Breast epithelium (tissue), 4 donors: ENCODE measurements around the gene RNF6. TPM values are rescaled to one million over a fixed set of nuclear protein-coding genes. Genes with fewer than 3 reads are reported as not detected.

ENCODE experiments used
- DNase-seq, 2 donors: peaks; one replicate each; pipeline ENCODE4 v3.0.0-alpha.2; 2019; ENCODE audit warnings: low spot score in 2 of 2
- H3K27ac ChIP-seq, 2 donors: fragments of 200-600 bp; sonication (generic) in 1 of 2; one replicate each; pipeline ENCODE4 v1.5.1; 2016 to 2019; ENCODE audit warnings: mild to moderate bottlenecking in 1 of 2
- H3K27me3 ChIP-seq, 2 donors: fragments of 200-600 bp; sonication (generic) in 1 of 2; one replicate each; pipeline versions ENCODE4 v1.5.1 to v1.6.0; 2017 to 2019; ENCODE audit warnings: control low read depth in 1 of 2, mild to moderate bottlenecking in 1 of 2
- H3K36me3 ChIP-seq: fragments of 200-600 bp; one replicate; pipeline ENCODE4 v1.5.1; 2019
- H3K4me1 ChIP-seq, 2 donors: fragments of 200-600 bp; sonication (generic); one replicate each; pipeline ENCODE4 v1.5.1; 2016 to 2019; ENCODE audit warnings: control low read depth in 1 of 2
- H3K4me3 ChIP-seq, 3 donors: fragments of 200-600 bp; sonication (generic); 1 replicate in 2 of 3; 2 replicates in 1 of 3; pipeline ENCODE4 v1.5.1; 2016 to 2019; ENCODE audit warnings: mild to moderate bottlenecking in 3 of 3, moderate library complexity in 2 of 3
- H3K9me3 ChIP-seq, 2 donors: fragments of 200-600 bp; sonication (generic) in 1 of 2; one replicate each; pipeline ENCODE4 v1.5.1; 2016 to 2019; ENCODE audit warnings: control low read depth in 1 of 2
- CTCF ChIP-seq, 3 donors: fragments of 450-650 bp; IDR thresholded peaks; one replicate each; pipeline ENCODE4 v1.5.1; 2016 to 2017; ENCODE audit warnings: antibody characterized with exemption in 3 of 3, mild to moderate bottlenecking in 3 of 3, moderate library complexity in 3 of 3
- POLR2A ChIP-seq: fragments of 450-650 bp; IDR thresholded peaks from one replicate; pipeline ENCODE4 v1.6.1; 2016; ENCODE audit warnings: antibody characterized with exemption, mild to moderate bottlenecking, moderate library complexity
- POLR2AphosphoS5 ChIP-seq, 3 donors: sonication (generic); formaldehyde crosslinking; IDR thresholded peaks; one replicate each; pipeline ENCODE4 v1.6.1; 2017; ENCODE audit warnings: antibody characterized with exemption in 3 of 3
- intact Hi-C: fragments of 100-400 bp; cut with DNase I; formaldehyde crosslinking; loops from one replicate; pipeline ENCODE4 v1.15.1; 2023; ENCODE audit warnings: low total_unique reads
- total RNA-seq, 3 donors: library from RNA; depleted of rRNA; stranded (reverse); fragments of >200 nt; gene quantifications; one replicate each; pipeline ENCODE4 v1.1.0, GENCODE V29; 2016

RNF6 gene
- total RNA-seq, 3 donors from 2014 or later, result 21.0 to 31.5 (median 27.7) TPM

DNA sequence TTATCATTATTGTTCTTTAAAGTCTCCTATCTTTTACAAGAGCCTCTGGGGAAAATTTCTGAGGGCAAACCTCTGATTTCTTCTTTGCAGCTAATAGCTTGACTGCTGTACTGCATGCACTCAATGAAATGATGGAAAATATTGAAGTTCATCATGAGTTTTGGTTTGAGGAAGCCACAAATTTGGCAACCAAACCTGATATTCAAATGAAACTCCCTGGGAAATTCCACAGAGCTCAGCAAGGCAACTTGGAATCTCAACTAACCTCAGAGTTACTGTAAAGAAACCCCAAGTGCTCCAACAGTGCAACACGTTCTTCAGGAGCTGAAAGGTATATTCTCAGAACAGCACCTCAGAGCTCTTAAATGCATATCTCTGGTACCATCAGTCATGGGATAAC, 14.2 kb upstream of the RNF6 start:
- H3K9me3 ChIP-seq, result no peaks in the 10 kb centered on the region
- no peaks in the 10 kb centered on the region for H3K36me3 ChIP-seq
- TF ChIP-seq POLR2A, result no peak
- no peak for TF ChIP-seq POLR2AphosphoS5 (IDR thresholded peaks at IDR 0.05)
- no peaks in the 10 kb centered on the region for H3K4me1 ChIP-seq
- DNase-seq, result no peak
- H3K27me3 ChIP-seq, result no peaks in the 10 kb centered on the region
- H3K27ac ChIP-seq, result no peak overlapping the region
- intact Hi-C loops, result no loop called here
- H3K4me3 ChIP-seq, result no peak overlapping the region

DNA sequence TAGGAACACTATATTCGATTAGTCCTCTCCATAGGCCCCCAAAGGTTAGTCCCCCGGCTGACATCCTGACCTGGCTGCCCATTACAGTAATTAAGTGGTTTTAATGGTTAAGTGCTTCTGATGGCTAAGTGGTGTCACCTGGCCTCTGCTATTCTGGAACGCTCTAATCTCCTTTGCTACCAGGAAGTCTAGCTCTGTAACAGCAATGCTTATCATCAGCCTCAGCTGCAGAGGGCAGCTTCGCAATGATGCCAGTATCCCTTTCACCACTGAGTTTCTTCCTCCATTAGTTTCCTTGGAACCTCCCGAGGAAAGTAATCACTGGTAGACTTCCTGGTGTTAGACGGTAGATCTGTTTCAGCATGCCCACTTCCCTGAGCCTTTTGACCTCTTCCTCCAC, 8.6 kb upstream of the RNF6 start:
- H3K4me3 ChIP-seq, result no peak overlapping the region
- H3K27me3 ChIP-seq, result peaks cover 0 to 3% of the 10 kb centered on the region in 2 donors
- DNase-seq, result no peak
- no peaks in the 10 kb centered on the region for H3K9me3 ChIP-seq
- no peaks in the 10 kb centered on the region for H3K4me1 ChIP-seq
- no peak overlapping the region for H3K27ac ChIP-seq
- no peaks in the 10 kb centered on the region for H3K36me3 ChIP-seq
- TF ChIP-seq CTCF (IDR thresholded peaks at IDR 0.05), result no peak
- TF ChIP-seq POLR2AphosphoS5 (IDR thresholded peaks at IDR 0.05), result no peak
- no peak for TF ChIP-seq POLR2A
- intact Hi-C loops, result no loop called here

DNA sequence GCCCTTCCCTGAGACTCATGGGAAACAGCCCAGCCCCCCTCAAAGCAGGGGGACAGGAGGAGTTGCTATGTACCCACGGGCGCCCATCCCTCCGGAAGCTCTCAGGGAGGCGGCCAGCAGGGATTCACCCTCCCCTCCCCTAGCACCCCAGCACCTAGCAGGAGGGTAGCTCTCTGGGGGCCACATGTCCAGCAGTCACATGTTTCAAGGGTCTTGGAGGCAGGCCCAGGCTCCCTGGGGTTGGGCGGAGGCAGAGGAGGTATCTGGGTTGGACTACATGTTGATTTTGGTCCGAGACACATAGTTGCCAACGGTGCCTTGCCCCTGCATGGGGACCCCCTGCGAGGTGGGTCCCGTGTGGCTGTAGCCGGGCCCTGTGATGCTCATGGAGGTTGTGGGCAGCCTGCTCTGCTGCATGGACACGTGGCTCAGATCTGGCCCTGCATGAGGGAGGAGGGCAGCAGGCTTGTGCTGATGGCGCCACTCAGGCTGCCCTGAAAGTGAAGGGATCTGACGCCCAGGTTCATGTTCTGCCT, 7.0 kb upstream of the RNF6 start:
- peaks cover 0 to 4% of the 10 kb centered on the region in 2 donors for H3K27me3 ChIP-seq
- H3K36me3 ChIP-seq, result no peaks in the 10 kb centered on the region
- H3K4me3 ChIP-seq, result no peak overlapping the region
- no peak overlapping the region for H3K27ac ChIP-seq
- H3K4me1 ChIP-seq, result no peaks in the 10 kb centered on the region
- no peak for DNase-seq
- H3K9me3 ChIP-seq, result no peaks in the 10 kb centered on the region
- TF ChIP-seq POLR2AphosphoS5 (IDR thresholded peaks at IDR 0.05) (no peak), CTCF (IDR thresholded peaks at IDR 0.05) (no peak), POLR2A (no peak)
- intact Hi-C loops, result no loop called here

- Histone ChIP-seq H3K9me3 (no peaks in the 10 kb centered on the region), H3K4me1 (no peaks in the 10 kb centered on the region), H3K27me3 (peaks cover 0 to 4% of the 10 kb centered on the region in 2 donors), H3K4me3 (no peak overlapping the region), H3K36me3 (no peaks in the 10 kb centered on the region), H3K27ac (no peak overlapping the region)
- intact Hi-C loops, result no loop called here
- no peak for DNase-seq
- TF ChIP-seq POLR2A, result no peak
- TF ChIP-seq POLR2AphosphoS5 (IDR thresholded peaks at IDR 0.05), result no peak
- TF ChIP-seq CTCF (IDR thresholded peaks at IDR 0.05), result no peak
Observed at GRCh38 chr13:26228096-26228495, 6.0 kb upstream of the RNF6 start.

DNA sequence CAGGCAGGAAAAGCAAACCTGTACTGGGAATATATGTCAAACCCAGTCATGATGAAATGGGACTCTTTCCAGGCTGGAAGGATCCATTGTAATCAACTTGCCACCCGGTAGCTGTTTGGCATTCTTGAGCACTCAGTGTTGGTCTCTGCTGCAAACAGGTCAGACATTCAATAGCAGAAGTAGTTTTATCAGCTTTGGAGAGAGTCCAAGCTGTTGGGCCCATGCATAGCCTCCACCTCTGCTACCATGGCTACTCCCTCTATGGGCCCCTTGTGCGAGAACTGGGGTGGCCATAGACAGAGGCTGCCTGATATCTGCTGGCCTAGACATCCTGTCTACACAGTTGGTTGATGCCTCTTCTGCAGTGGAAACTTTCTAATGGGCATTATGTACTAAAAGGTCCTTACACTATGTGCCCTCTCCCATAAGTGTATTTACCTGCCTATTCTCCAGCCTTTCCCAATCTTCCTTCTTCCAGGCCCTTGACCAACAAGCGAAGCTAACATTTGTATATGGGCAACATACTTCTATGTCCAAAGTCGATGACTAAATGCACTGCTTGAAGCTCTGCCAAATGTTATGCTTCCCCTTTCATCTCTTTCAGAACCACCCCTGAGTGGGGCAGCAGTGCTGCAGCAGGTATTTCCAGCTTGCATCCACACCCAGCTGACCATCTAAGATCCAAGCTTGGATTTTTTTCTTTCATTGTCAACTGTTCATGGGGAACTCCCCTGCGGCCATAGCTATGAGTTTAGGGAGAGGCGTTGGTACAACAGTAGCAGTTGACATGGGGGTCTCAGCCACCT, 5.3 kb upstream of the RNF6 start:
- Histone ChIP-seq H3K4me1 (no peaks in the 10 kb centered on the region), H3K27me3 (peaks cover 0 to 4% of the 10 kb centered on the region in 2 donors), H3K9me3 (no peaks in the 10 kb centered on the region), H3K27ac (no peak overlapping the region), H3K36me3 (no peaks in the 10 kb centered on the region), H3K4me3 (no peak overlapping the region)
- no peak for DNase-seq
- no peak for TF ChIP-seq POLR2AphosphoS5 (IDR thresholded peaks at IDR 0.05)
- TF ChIP-seq CTCF (IDR thresholded peaks at IDR 0.05), result no peak
- TF ChIP-seq POLR2A, result no peak
- intact Hi-C loops, result no loop called here
